GM19239 (cell line): ENCODE data around the gene SDC3.

Source experiments
- DNase-seq: peaks from one replicate; pipeline ENCODE4 v3.0.0; 2011; ENCODE audit warnings: low spot score; ENCODE audit not compliant: insufficient read length
- FAIRE-seq: peaks from 2 replicates; lab custom pipeline; 2011; peaks lifted over from hg19 to GRCh38; lab: Jason Lieb, UNC

The SDC3 gene

GRCh38 chr1:30834253-30834652, 74.3 kb downstream of the SDC3 start:
- no peak for FAIRE-seq
- no peak for DNase-seq

GRCh38 chr1:30830537-30830936, 78.0 kb downstream of the SDC3 start:
- FAIRE-seq: no peak
- no peak for DNase-seq

- DNase-seq (no peak), FAIRE-seq (no peak)
Measured at GRCh38 chr1:30829889-30830288, 78.7 kb downstream of the SDC3 start.

- no peak for FAIRE-seq
Measured at GRCh38 chr1:30824736-30825429, 83.7 kb downstream of the SDC3 start.

GRCh38 chr1:30823969-30824735, 84.4 kb downstream of the SDC3 start:
- FAIRE-seq: peak; percentile 80

More at GRCh38 chr1:30824736-30825429, 83.7 kb downstream of the SDC3 start:
- no peak for DNase-seq

GRCh38 chr1:30823627-30823968, 85.0 kb downstream of the SDC3 start:
- DNase-seq: no peak
- no peak for FAIRE-seq

More at GRCh38 chr1:30823969-30824735, 84.4 kb downstream of the SDC3 start:
- DNase-seq: peak; percentile 87

- no peak for DNase-seq
- FAIRE-seq: no peak
Measured at GRCh38 chr1:30822966-30823581, 85.5 kb downstream of the SDC3 start.

- no peak for FAIRE-seq
- no peak for DNase-seq
Measured at GRCh38 chr1:30822006-30822405, 86.6 kb downstream of the SDC3 start.

- FAIRE-seq (no peak), DNase-seq (no peak)
Measured at GRCh38 chr1:30820299-30820698, 88.3 kb downstream of the SDC3 start.
